H9 (cell line): ENCODE data around the gene BSN. TPM values are rescaled to one million over a fixed set of nuclear protein-coding genes. Genes with fewer than 3 reads are reported as not detected.

Experiments used
- DNase-seq: peaks from one replicate; pipeline ENCODE4 v3.0.0-alpha.2; 2017
- H2AFZ ChIP-seq: one replicate; pipeline ENCODE4 v1.6.1; 2013; ENCODE audit warnings: mild to moderate bottlenecking, low read length, control low read depth, moderate library complexity
- H2AK5ac ChIP-seq: 2 replicates; pipeline ENCODE4 v1.6.1; 2013; ENCODE audit warnings: low read length, control low read depth, mixed read lengths; ENCODE audit not compliant: insufficient read length
- H2BK120ac ChIP-seq: one replicate; pipeline ENCODE4 v1.6.1; 2013; ENCODE audit warnings: low read depth, mild to moderate bottlenecking, low read length, control low read depth, inconsistent platforms; ENCODE audit not compliant: poor library complexity, severe bottlenecking
- H2BK12ac ChIP-seq: 2 replicates; pipeline ENCODE4 v1.6.1; 2013; ENCODE audit warnings: low read length, control low read depth, mixed read lengths, low read depth; ENCODE audit not compliant: insufficient read length
- H2BK15ac ChIP-seq: 2 replicates; pipeline ENCODE4 v1.6.1; 2013; ENCODE audit warnings: low read depth, low read length, control low read depth
- H2BK20ac ChIP-seq: one replicate; pipeline ENCODE4 v1.6.1; 2013; ENCODE audit warnings: low read depth, mild to moderate bottlenecking, low read length, control low read depth, inconsistent platforms; ENCODE audit not compliant: poor library complexity, severe bottlenecking
- H2BK5ac ChIP-seq: 2 replicates; pipeline ENCODE4 v1.6.1; 2013; ENCODE audit warnings: low read length, control low read depth, mixed read lengths; ENCODE audit not compliant: insufficient read length
- H3K14ac ChIP-seq: 2 replicates; pipeline ENCODE4 v1.6.1; 2013; ENCODE audit warnings: low read length, control low read depth; ENCODE audit not compliant: insufficient read depth
- H3K18ac ChIP-seq: 2 replicates; pipeline ENCODE4 v1.6.1; 2013; ENCODE audit warnings: low read depth, mild to moderate bottlenecking, mixed read lengths, low read length, control low read depth; ENCODE audit not compliant: insufficient read length
- H3K23ac ChIP-seq: 2 replicates; pipeline ENCODE4 v1.6.1; 2013; ENCODE audit warnings: low read length, control low read depth, mixed read lengths, low read depth; ENCODE audit not compliant: insufficient read length
- H3K23me2 ChIP-seq: 2 replicates; pipeline ENCODE4 v1.6.1; 2013; ENCODE audit warnings: low read depth, mild to moderate bottlenecking, mixed read lengths, low read length, control low read depth; ENCODE audit not compliant: insufficient read length, poor library complexity, severe bottlenecking
- H3K27ac ChIP-seq: 2 replicates; pipeline ENCODE4 v1.5.1; 2013; ENCODE audit warnings: low read length, control low read depth, mixed read lengths, low read depth; ENCODE audit not compliant: insufficient read length
- H3K27me3 ChIP-seq: 2 replicates; pipeline ENCODE4 v1.6.1; 2013; ENCODE audit warnings: low read length, control low read depth, inconsistent platforms; ENCODE audit not compliant: insufficient read depth
- H3K4ac ChIP-seq: 2 replicates; pipeline ENCODE4 v1.6.1; 2013; ENCODE audit warnings: low read depth, mild to moderate bottlenecking, control low read depth, inconsistent platforms, low read length, moderate library complexity
- H3K4me1 ChIP-seq: 2 replicates; pipeline ENCODE4 v1.6.1; 2013; ENCODE audit warnings: low read length, control low read depth, inconsistent platforms; ENCODE audit not compliant: insufficient read depth
- H3K4me2 ChIP-seq: 2 replicates; pipeline ENCODE4 v1.6.1; 2013; ENCODE audit warnings: low read length, control low read depth, mixed read lengths; ENCODE audit not compliant: insufficient read length, insufficient read depth
- H3K56ac ChIP-seq: 2 replicates; pipeline ENCODE4 v1.6.1; 2013; ENCODE audit warnings: low read depth, mild to moderate bottlenecking, mixed read lengths, low read length, control low read depth; ENCODE audit not compliant: insufficient read length
- H3K79me1 ChIP-seq: 2 replicates; pipeline ENCODE4 v1.6.1; 2013; ENCODE audit warnings: low read depth, mild to moderate bottlenecking, moderate library complexity, low read length, control low read depth, inconsistent platforms; ENCODE audit not compliant: insufficient read depth, poor library complexity, severe bottlenecking
- H3K79me2 ChIP-seq: 2 replicates; pipeline ENCODE4 v1.6.1; 2013; ENCODE audit warnings: low read length, control low read depth, inconsistent platforms; ENCODE audit not compliant: insufficient read depth
- H3K9ac ChIP-seq: 2 replicates; pipeline ENCODE4 v1.6.1; 2013; ENCODE audit warnings: low read length, control low read depth, mixed read lengths; ENCODE audit not compliant: insufficient read length; ENCODE audit errors: extremely low read depth
- H3K9me3 ChIP-seq: one replicate; pipeline ENCODE4 v1.6.1; 2013; ENCODE audit warnings: low read depth, low read length, inconsistent platforms; ENCODE audit not compliant: control insufficient read depth
- H3T11ph ChIP-seq: one replicate; pipeline ENCODE4 v1.6.1; 2013; ENCODE audit warnings: mild to moderate bottlenecking, low read length, control low read depth, inconsistent platforms
- H4K20me1 ChIP-seq: one replicate; pipeline ENCODE4 v1.6.1; 2013; ENCODE audit not compliant: control insufficient read depth, insufficient read length, insufficient read depth
- H4K5ac ChIP-seq: 2 replicates; pipeline ENCODE4 v1.6.1; 2013; ENCODE audit warnings: low read depth, mild to moderate bottlenecking, mixed read lengths, low read length, control low read depth; ENCODE audit not compliant: insufficient read length
- H4K8ac ChIP-seq: replicated peaks from 2 replicates; pipeline ENCODE4 v1.6.1; 2013; ENCODE audit warnings: low read length, control low read depth, mixed read lengths, low read depth; ENCODE audit not compliant: insufficient read length
- H4K91ac ChIP-seq: 2 replicates; pipeline ENCODE4 v1.6.1; 2013; ENCODE audit warnings: low read depth, mild to moderate bottlenecking, moderate library complexity, mixed read lengths, low read length, control low read depth; ENCODE audit not compliant: insufficient read length
- H3K27ac Mint-ChIP-seq, 3 experiments: 2 replicates in 2 of 3; 3 replicates in 1 of 3; pipeline ENCODE4 v1.8.0; 2020 to 2021; ENCODE audit warnings: mixed read lengths in 3 of 3, mild to moderate bottlenecking in 1 of 3, moderate library complexity in 1 of 3
- H3K27me3 Mint-ChIP-seq: 2 replicates; pipeline ENCODE4 v1.8.0; 2021; ENCODE audit warnings: low read depth, mild to moderate bottlenecking, moderate library complexity, mixed read lengths
- H3K36me3 Mint-ChIP-seq, 3 experiments: 2 replicates in 2 of 3; 3 replicates in 1 of 3; pipeline ENCODE4 v1.8.0; 2020 to 2021; ENCODE audit warnings: low read depth in 3 of 3, mixed read lengths in 3 of 3; ENCODE audit not compliant: insufficient read depth in 1 of 3
- H3K4me1 Mint-ChIP-seq, 2 experiments: 2 replicates each; pipeline ENCODE4 v1.8.0; 2020; ENCODE audit warnings: mixed read lengths in 2 of 2
- H3K4me3 Mint-ChIP-seq, 2 experiments: 2 replicates in 1 of 2; 3 replicates in 1 of 2; pipeline ENCODE4 v1.8.0; 2020 to 2021; ENCODE audit warnings: mild to moderate bottlenecking in 2 of 2, mixed read lengths in 2 of 2, moderate library complexity in 1 of 2
- H3K9me3 Mint-ChIP-seq, 2 experiments: 2 replicates in 1 of 2; 3 replicates in 1 of 2; pipeline ENCODE4 v1.8.0; 2020; ENCODE audit warnings: mild to moderate bottlenecking in 2 of 2, mixed read lengths in 2 of 2, moderate library complexity in 1 of 2
- CTCF ChIP-seq: fragments of 200-600 bp; sonication (generic); conservative IDR thresholded peaks from 3 replicates; pipeline ENCODE4 v1.8.0; 2021; ENCODE audit warnings: antibody characterized with exemption, mild to moderate bottlenecking
- WGBS: extraction: QIAGEN DNeasy Blood & Tissue Kit; methylation state at CpG from one replicate; pipeline ENCODE4 v1.1.7; 2013; ENCODE audit warnings: missing lambda C conversion rate, low lambda C conversion rate, mixed read lengths; ENCODE audit not compliant: insufficient read length; ENCODE audit errors: extremely low coverage; 5-methylcytosine and 5-hydroxymethylcytosine counted together
- total RNA-seq: library from RNA; stranded (reverse); gene quantifications from 2 replicates; pipeline ENCODE4 v1.2.1, GENCODE V29; 2021

The BSN gene
- total RNA-seq, 1 experiment from 2014 or later: 2.4 TPM

DNA sequence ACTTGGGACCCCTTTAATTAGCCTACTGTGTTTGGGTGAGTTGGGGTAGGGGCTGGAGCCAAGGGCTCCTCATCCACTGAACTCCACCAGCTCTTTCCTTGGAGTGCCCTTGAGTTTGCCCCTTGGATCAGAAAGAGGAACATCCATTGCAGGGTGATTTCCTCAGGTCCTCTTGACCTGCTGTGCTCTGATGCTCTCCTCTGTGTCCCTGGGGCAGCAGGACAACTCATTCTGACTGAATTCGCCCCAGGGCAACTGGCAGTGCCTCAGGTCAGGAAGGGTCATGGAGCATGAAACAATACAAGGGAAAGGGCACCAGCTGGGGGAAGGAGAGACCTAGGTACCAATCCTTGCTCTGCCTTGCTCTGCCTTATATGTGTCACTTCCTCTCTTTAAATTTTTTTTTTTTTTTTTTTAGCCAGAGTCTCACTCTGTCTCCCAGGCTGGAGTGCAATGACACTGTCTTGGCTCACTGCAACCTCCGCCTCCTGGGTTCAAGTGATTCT, 47.8 kb downstream of the BSN start:
- Mint-ChIP-seq H3K9me3 (no peaks in the 10 kb centered on the region), H3K4me3 (no peak overlapping the region), H3K36me3 (no peaks in the 10 kb centered on the region), H3K27me3 (no peaks in the 10 kb centered on the region; the same call in 1 of the 2 replicates), H3K4me1 (peaks cover 6 to 7% of the 10 kb centered on the region in 2 experiments), H3K27ac (no peak overlapping the region)
- Histone ChIP-seq H3K27me3 (no peaks in the 10 kb centered on the region), H2BK120ac (no peak overlapping the region), H2BK5ac (no peak overlapping the region), H3K9ac (no peak overlapping the region), H3T11ph (no peak overlapping the region), H2AFZ (no peak overlapping the region), H3K9me3 (no peaks in the 10 kb centered on the region), H2BK15ac (no peak overlapping the region), H4K20me1 (no peaks in the 10 kb centered on the region), H3K4me1 (no peaks in the 10 kb centered on the region), H3K79me1 (no peaks in the 10 kb centered on the region), H4K8ac (no peak overlapping the region), H3K18ac (no peak overlapping the region), H3K79me2 (no peaks in the 10 kb centered on the region), H3K27ac (no peak overlapping the region), H3K23ac (no peak overlapping the region), H2BK20ac (no peak overlapping the region), H4K5ac (no peak overlapping the region), H3K4ac (no peak overlapping the region), H3K14ac (no peak overlapping the region), H3K4me2 (no peak overlapping the region), H3K56ac (no peak overlapping the region), H3K23me2 (no peaks in the 10 kb centered on the region), H2AK5ac (no peak overlapping the region), H4K91ac (no peak overlapping the region), H2BK12ac (no peak overlapping the region)
- DNase-seq: no peak
- TF ChIP-seq CTCF: no peak
- no CpG with 5 or more reads among the region's 2 CpGs for WGBS
